GM21576 (cell line): ENCODE measurements around the gene MSL3B.
"Not testable (repeated sequence)": the region's sequence is repeated elsewhere in the genome, so short reads cannot be mapped to it uniquely, and the experiment has no call there.

ENCODE experiments used
- ATAC-seq: cut with Tn5 transposase; IDR thresholded peaks from one replicate; pipeline ENCODE4 v1.9.1; 2021; ENCODE audit warnings: mild to moderate bottlenecking, moderate library complexity; ENCODE audit not compliant: unreplicated experiment

Gene MSL3B

GRCh38 chr2:233867993-233868532 lies at the start of gene MSL3B:
Gene MSL3B (minus strand): TSS chr2:233868386.
- ATAC-seq = no peak

GRCh38 chr2:233917116-233917515 lies 48.9 kb upstream of the MSL3B start, which contains the start of gene TRPM8:
Gene TRPM8 (plus strand): TSS chr2:233917373. CDS start chr2:233926538, 9,165 bp downstream.
- no peak for ATAC-seq

- no peak for ATAC-seq
Observed at GRCh38 chr2:233915128-233915527, 46.9 kb upstream of the MSL3B start.

- no peak for ATAC-seq
Observed at GRCh38 chr2:233912691-233913423, 44.7 kb upstream of the MSL3B start.

- ATAC-seq = no peak
Observed at GRCh38 chr2:233907627-233908026, 39.4 kb upstream of the MSL3B start.

GRCh38 chr2:233905945-233906344 lies 37.8 kb upstream of the MSL3B start:
- ATAC-seq = no peak

GRCh38 chr2:233901884-233902283 lies 33.7 kb upstream of the MSL3B start:
- no peak for ATAC-seq

- no peak for ATAC-seq
Observed at GRCh38 chr2:233901367-233901766, 33.2 kb upstream of the MSL3B start.

- not testable (repeated sequence) for ATAC-seq
Observed at GRCh38 chr2:233896253-233896652, 28.1 kb upstream of the MSL3B start.

GRCh38 chr2:233892793-233893192 lies 24.6 kb upstream of the MSL3B start:
- ATAC-seq = no peak

- no peak for ATAC-seq
Observed at GRCh38 chr2:233882353-233882752, 14.2 kb upstream of the MSL3B start.

GRCh38 chr2:233872125-233872524 lies 3.9 kb upstream of the MSL3B start:
- not testable (repeated sequence) for ATAC-seq

GRCh38 chr2:233871432-233871831 lies 3.2 kb upstream of the MSL3B start:
- no peak for ATAC-seq

- no peak for ATAC-seq
Observed at GRCh38 chr2:233866479-233866878, 1.7 kb downstream of the MSL3B start.

- ATAC-seq = no peak
Observed at GRCh38 chr2:233865838-233866237, 2.3 kb downstream of the MSL3B start.

GRCh38 chr2:233862261-233862768 lies 5.9 kb downstream of the MSL3B start:
- no peak for ATAC-seq

GRCh38 chr2:233858331-233858730 lies 9.9 kb downstream of the MSL3B start:
- ATAC-seq = no peak

GRCh38 chr2:233857511-233858141 lies 10.6 kb downstream of the MSL3B start:
- ATAC-seq = no peak

GRCh38 chr2:233856184-233856583 lies 12.0 kb downstream of the MSL3B start:
- ATAC-seq = no peak

- ATAC-seq = no peak
Observed at GRCh38 chr2:233855345-233855744, 12.8 kb downstream of the MSL3B start.

GRCh38 chr2:233854241-233854981 lies 13.8 kb downstream of the MSL3B start, which contains the start of gene HJURP:
Gene HJURP (minus strand): TSS chr2:233854535. CDS start chr2:233854500, 35 bp downstream.
- ATAC-seq = peak; percentile 94
